Measurements from ENCODE around the gene CD163.
A peak's percentile ranks its signal among the peaks of the same experiment; 100 is the strongest.

CD163 gene

DNA sequence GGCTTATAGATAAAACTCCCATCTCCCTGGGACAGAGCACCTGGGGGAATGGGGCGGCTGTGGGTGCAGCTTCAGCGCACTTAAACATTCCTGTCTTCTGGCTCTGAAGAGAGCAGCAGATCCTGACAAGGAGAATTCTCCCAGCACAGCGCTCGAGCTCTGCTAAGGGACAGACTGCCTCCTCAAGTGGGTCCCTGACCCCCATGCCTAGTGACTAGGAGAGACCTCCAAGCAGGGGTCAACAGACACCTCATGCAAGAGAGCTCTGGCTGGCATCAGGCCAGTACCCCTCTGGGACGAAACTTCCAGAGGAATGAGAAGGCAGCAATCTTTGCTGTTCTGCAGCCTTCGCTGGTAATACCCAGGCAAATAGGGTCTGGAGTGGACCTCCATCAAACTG is 31.5 kb downstream of the CD163 start:
- no peaks in the 10 kb centered on the region for H3F3A ChIP-seq (ENCODE audit: control insufficient read depth, insufficient read depth)
- no peaks in the 10 kb centered on the region for H3K4me1 ChIP-seq (ENCODE audit: control insufficient read depth, low read length)
- no peaks in the 10 kb centered on the region for H3K9me3 ChIP-seq (ENCODE audit: control insufficient read depth, insufficient read depth, low read length)
- no peak overlapping the region for H3K27ac ChIP-seq (ENCODE audit: low read depth, low read length)
- H3K27me3 ChIP-seq (ENCODE audit: control insufficient read depth, low read length) = no peaks in the 10 kb centered on the region
- H3K4me3 ChIP-seq (ENCODE audit: low read length) = no peak overlapping the region
- no peaks in the 10 kb centered on the region for H3K9me2 ChIP-seq (replicated peaks; ENCODE audit: control insufficient read depth, low read length)
- H4K20me1 ChIP-seq (ENCODE audit: control insufficient read depth, insufficient read depth, low read depth, low read length) = no peaks in the 10 kb centered on the region
- H3K79me2 ChIP-seq (ENCODE audit: control insufficient read depth, low read length) = no peaks in the 10 kb centered on the region
- no peak overlapping the region for H3K4me2 ChIP-seq (ENCODE audit: low read length)
- no peaks in the 10 kb centered on the region for H3K36me3 ChIP-seq (ENCODE audit: control insufficient read depth, low read length)
- TF ChIP-seq, protein P1, sequence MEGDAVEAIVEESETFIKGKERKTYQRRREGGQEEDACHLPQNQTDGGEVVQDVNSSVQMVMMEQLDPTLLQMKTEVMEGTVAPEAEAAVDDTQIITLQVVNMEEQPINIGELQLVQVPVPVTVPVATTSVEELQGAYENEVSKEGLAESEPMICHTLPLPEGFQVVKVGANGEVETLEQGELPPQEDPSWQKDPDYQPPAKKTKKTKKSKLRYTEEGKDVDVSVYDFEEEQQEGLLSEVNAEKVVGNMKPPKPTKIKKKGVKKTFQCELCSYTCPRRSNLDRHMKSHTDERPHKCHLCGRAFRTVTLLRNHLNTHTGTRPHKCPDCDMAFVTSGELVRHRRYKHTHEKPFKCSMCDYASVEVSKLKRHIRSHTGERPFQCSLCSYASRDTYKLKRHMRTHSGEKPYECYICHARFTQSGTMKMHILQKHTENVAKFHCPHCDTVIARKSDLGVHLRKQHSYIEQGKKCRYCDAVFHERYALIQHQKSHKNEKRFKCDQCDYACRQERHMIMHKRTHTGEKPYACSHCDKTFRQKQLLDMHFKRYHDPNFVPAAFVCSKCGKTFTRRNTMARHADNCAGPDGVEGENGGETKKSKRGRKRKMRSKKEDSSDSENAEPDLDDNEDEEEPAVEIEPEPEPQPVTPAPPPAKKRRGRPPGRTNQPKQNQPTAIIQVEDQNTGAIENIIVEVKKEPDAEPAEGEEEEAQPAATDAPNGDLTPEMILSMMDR (IDR thresholded peaks at IDR 0.05; ENCODE audit: low read depth, low read length, poor library complexity, severe bottlenecking) = no peak
- no peak for TF ChIP-seq EZH2phosphoT487 (IDR thresholded peaks at IDR 0.05; ENCODE audit: borderline replicate concordance, low read length)

GRCh38 chr12:7460375-7461259 is 43.0 kb downstream of the CD163 start:
- Histone ChIP-seq H3K4me2 (ENCODE audit: low read length) (no peak overlapping the region), H3K27me3 (ENCODE audit: control insufficient read depth, low read length) (no peaks in the 10 kb centered on the region), H3K9me3 (ENCODE audit: control insufficient read depth, insufficient read depth, low read length) (no peaks in the 10 kb centered on the region), H3K79me2 (ENCODE audit: control insufficient read depth, low read length) (no peaks in the 10 kb centered on the region), H4K20me1 (ENCODE audit: control insufficient read depth, insufficient read depth, low read depth, low read length) (0 out of 2 replicates have a peak, but pooled peaks cover 3% of the 10 kb centered on the region), H3K4me3 (ENCODE audit: low read length) (no peak overlapping the region), H3K9me2 (replicated peaks; ENCODE audit: control insufficient read depth, low read length) (no peaks in the 10 kb centered on the region), H3K27ac (ENCODE audit: low read depth, low read length) (no peak overlapping the region), H3F3A (ENCODE audit: control insufficient read depth, insufficient read depth) (no peaks in the 10 kb centered on the region), H3K4me1 (ENCODE audit: control insufficient read depth, low read length) (no peaks in the 10 kb centered on the region), H3K36me3 (ENCODE audit: control insufficient read depth, low read length) (no peaks in the 10 kb centered on the region)
- TF ChIP-seq, protein P1 (IDR thresholded peaks at IDR 0.05; ENCODE audit: low read depth, low read length, poor library complexity, severe bottlenecking) = peak; percentile 75
- TF ChIP-seq EZH2phosphoT487 (IDR thresholded peaks at IDR 0.05; ENCODE audit: borderline replicate concordance, low read length) = no peak

- Histone ChIP-seq H3K27ac (ENCODE audit: low read depth, low read length) (no peak overlapping the region), H3K9me2 (replicated peaks; ENCODE audit: control insufficient read depth, low read length) (no peaks in the 10 kb centered on the region), H3K36me3 (ENCODE audit: control insufficient read depth, low read length) (no peaks in the 10 kb centered on the region), H3K9me3 (ENCODE audit: control insufficient read depth, insufficient read depth, low read length) (no peaks in the 10 kb centered on the region), H3K4me2 (ENCODE audit: low read length) (no peak overlapping the region), H3K79me2 (ENCODE audit: control insufficient read depth, low read length) (no peaks in the 10 kb centered on the region), H3K27me3 (ENCODE audit: control insufficient read depth, low read length) (no peaks in the 10 kb centered on the region), H3K4me1 (ENCODE audit: control insufficient read depth, low read length) (no peaks in the 10 kb centered on the region), H3K4me3 (ENCODE audit: low read length) (no peak overlapping the region), H4K20me1 (ENCODE audit: control insufficient read depth, insufficient read depth, low read depth, low read length) (0 out of 2 replicates have a peak, but pooled peaks cover 3% of the 10 kb centered on the region), H3F3A (ENCODE audit: control insufficient read depth, insufficient read depth) (no peaks in the 10 kb centered on the region)
- TF ChIP-seq, protein P1 (IDR thresholded peaks at IDR 0.05; ENCODE audit: low read depth, low read length, poor library complexity, severe bottlenecking) = no peak
- TF ChIP-seq EZH2phosphoT487 (IDR thresholded peaks at IDR 0.05; ENCODE audit: borderline replicate concordance, low read length) = no peak
Observed at GRCh38 chr12:7459973-7460372, 43.6 kb downstream of the CD163 start.
